Measurements from ENCODE around the gene RMRP.
A peak's percentile ranks its signal among the peaks of the same experiment; 100 is the strongest.
"Not testable (repeated sequence)": the region's sequence is repeated elsewhere in the genome, so short reads cannot be mapped to it uniquely, and the experiment has no call there.

The RMRP gene

GRCh38 chr9:35664531-35665470, 7.0 kb upstream of the RMRP start, which contains the start of gene ARHGEF39:
TSS of gene ARHGEF39 (minus strand) at chr9:35665195. CDS start at chr9:35665169, 26 bp downstream.
- peak; percentile 85 for DNase-seq

GRCh38 chr9:35662437-35662836, 4.6 kb upstream of the RMRP start:
- no peak for DNase-seq

- no peak for DNase-seq
Observed at GRCh38 chr9:35661756-35662350, 4.0 kb upstream of the RMRP start.

GRCh38 chr9:35660966-35661415, 3.2 kb upstream of the RMRP start:
- DNase-seq = peak; percentile 4

GRCh38 chr9:35659340-35659739, 1.5 kb upstream of the RMRP start:
- no peak for DNase-seq

- DNase-seq = peak; percentile 20
Observed at GRCh38 chr9:35658968-35659220, 1.1 kb upstream of the RMRP start.

- peak; percentile 76 for DNase-seq
Observed at GRCh38 chr9:35658137-35658967, 533 bp upstream of the RMRP start, which contains the start of gene CCDC107. TSS of gene CCDC107 (plus strand) at chr9:35658292. CDS start at chr9:35658380, 88 bp downstream.

- DNase-seq = no peak
Observed at GRCh38 chr9:35656831-35657545, 831 bp downstream of the RMRP start.

- DNase-seq = no peak
Observed at GRCh38 chr9:35656348-35656747, 1.5 kb downstream of the RMRP start.

GRCh38 chr9:35653611-35654010, 4.2 kb downstream of the RMRP start:
- no peak for DNase-seq

- DNase-seq = no peak
Observed at GRCh38 chr9:35652829-35653209, 5.0 kb downstream of the RMRP start.

- no peak for DNase-seq
Observed at GRCh38 chr9:35651956-35652828, 5.6 kb downstream of the RMRP start.

- no peak for DNase-seq
Observed at GRCh38 chr9:35650341-35651158, 7.3 kb downstream of the RMRP start, which contains the start of gene SIT1. TSS of gene SIT1 (minus strand) at chr9:35650931. CDS start at chr9:35650853, 78 bp downstream.

GRCh38 chr9:35649431-35650340, 8.1 kb downstream of the RMRP start:
- no peak for DNase-seq

- DNase-seq = peak; percentile 88
Observed at GRCh38 chr9:35646533-35647265, 11.1 kb downstream of the RMRP start.

GRCh38 chr9:35646153-35646532, 11.7 kb downstream of the RMRP start:
- peak; percentile 37 for DNase-seq

- not testable (repeated sequence) for DNase-seq
Observed at GRCh38 chr9:35645736-35646135, 12.1 kb downstream of the RMRP start.

- no peak for DNase-seq
Observed at GRCh38 chr9:35643046-35643445, 14.8 kb downstream of the RMRP start.

- DNase-seq = not testable (repeated sequence)
Observed at GRCh38 chr9:35641478-35641877, 16.3 kb downstream of the RMRP start.

Data from NCI-H1105 (cell line).